ENCODE measurements around the gene CALM1. TPM values are rescaled to one million over a fixed set of nuclear protein-coding genes. Genes with fewer than 3 reads are reported as not detected.

CALM1 gene
- total and polyA plus RNA-seq, 7 donors, result 460 to 1,593 (median 659) TPM

GRCh38 chr14:90405755-90406154 is 8.9 kb downstream of the CALM1 start:
- peaks cover 17 to 56% of the 10 kb centered on the region in 2 donors for H3K36me3 ChIP-seq (ENCODE audit: insufficient read depth in 1 of 2, low read depth in 1 of 2)
- intact Hi-C loops (cut with DNase I), result loop anchor here (2.0 to 5.0 kb wide), 2 partner anchors 107 to 167 kb away; no protein-coding TSS in a partner anchor
- DNase-seq (no peak), ATAC-seq (peak; percentile 37 to 60 (median 53))
- peaks cover 66% of the 10 kb centered on the region for H3K4me1 ChIP-seq
- H3K27ac ChIP-seq, result peak overlapping the region; percentile 92
- no peak for TF ChIP-seq CTCF (IDR thresholded peaks at IDR 0.05)
- no peaks in the 10 kb centered on the region for H3K27me3 ChIP-seq (ENCODE audit: insufficient read depth in 3 of 3, low read length in 2 of 3)
- no peaks in the 10 kb centered on the region for H3K9me3 ChIP-seq
- 25 to 42% (median 27%) methylated on average over 4 of the region's 4 CpGs for WGBS, 3 donors
- no peak overlapping the region for H3K4me3 ChIP-seq

GRCh38 chr14:90406384-90406798 is 9.6 kb downstream of the CALM1 start:
- intact Hi-C loops (cut with DNase I), result loop anchor here in 1 of 2 donors (5.0 kb wide), 1 partner anchor 166 kb away; no protein-coding TSS in a partner anchor
- Histone ChIP-seq H3K36me3 (ENCODE audit: insufficient read depth in 1 of 2, low read depth in 1 of 2) (peaks cover 13 to 50% of the 10 kb centered on the region in 2 donors), H3K4me1 (peaks cover 59% of the 10 kb centered on the region), H3K4me3 (no peak overlapping the region), H3K9me3 (no peaks in the 10 kb centered on the region), H3K27me3 (ENCODE audit: insufficient read depth in 3 of 3, low read length in 2 of 3) (no peaks in the 10 kb centered on the region), H3K27ac (peak overlapping the region; percentile 92)
- TF ChIP-seq CTCF (IDR thresholded peaks at IDR 0.05), result no peak
- 54 to 73% (median 63%) methylated on average over 3 of the region's 3 CpGs for WGBS, 3 donors
- DNase-seq (no peak), ATAC-seq (peak in 1 of 4 donors; percentile 1)

GRCh38 chr14:90407230-90407629 is 10.4 kb downstream of the CALM1 start:
- WGBS, 3 donors, result 80 to 85% (median 81%) methylated on average over 3 of the region's 3 CpGs
- peaks cover 9 to 41% of the 10 kb centered on the region in 2 donors for H3K36me3 ChIP-seq (ENCODE audit: insufficient read depth in 1 of 2, low read depth in 1 of 2)

GRCh38 chr14:90408713-90409112 is 11.9 kb downstream of the CALM1 start:
- Histone ChIP-seq H3K36me3 (ENCODE audit: insufficient read depth in 1 of 2, low read depth in 1 of 2) (peaks cover 2 to 26% of the 10 kb centered on the region in 2 donors), H3K4me3 (no peak overlapping the region), H3K4me1 (peaks cover 36% of the 10 kb centered on the region), H3K27me3 (ENCODE audit: insufficient read depth in 3 of 3, low read length in 2 of 3) (no peaks in the 10 kb centered on the region), H3K27ac (peak overlapping the region; percentile 92), H3K9me3 (no peaks in the 10 kb centered on the region)
- TF ChIP-seq CTCF (IDR thresholded peaks at IDR 0.05), result no peak
- intact Hi-C loops (cut with DNase I), result loop anchor here in 1 of 2 donors (5.0 kb wide), 1 partner anchor 164 kb away; no protein-coding TSS in a partner anchor
- peak; percentile 19 to 41 (median 32) for ATAC-seq
- WGBS, 3 donors, result 43 to 61% (median 55%) methylated on average over 6 of the region's 6 CpGs
- no peak for DNase-seq

More at GRCh38 chr14:90407230-90407629, 10.4 kb downstream of the CALM1 start:
- no peak for DNase-seq
- intact Hi-C loops (cut with DNase I), result loop anchor here in 1 of 2 donors (5.0 kb wide), 1 partner anchor 165 kb away; no protein-coding TSS in a partner anchor
- Histone ChIP-seq H3K27me3 (ENCODE audit: insufficient read depth in 3 of 3, low read length in 2 of 3) (no peaks in the 10 kb centered on the region), H3K9me3 (no peaks in the 10 kb centered on the region), H3K4me3 (no peak overlapping the region), H3K4me1 (peaks cover 51% of the 10 kb centered on the region), H3K27ac (peak overlapping the region; percentile 92)
- TF ChIP-seq CTCF (IDR thresholded peaks at IDR 0.05), result no peak
- no peak for ATAC-seq

Data from psoas muscle (tissue), 8 donors.